ELF-1 (cell line): ENCODE data around the gene EPYC.
"Not testable (repeated sequence)": the region's sequence is repeated elsewhere in the genome, so short reads cannot be mapped to it uniquely, and the experiment has no call there.

Experiments used
- DNase-seq: peaks from one replicate; pipeline ENCODE4 v3.0.0-alpha.2; 2016; ENCODE audit warnings: low read depth, low spot score

Gene EPYC

GRCh38 chr12:90991952-90992465 is 12.8 kb downstream of the EPYC start:
- peak; percentile 41 for DNase-seq

- DNase-seq, result no peak
Observed at GRCh38 chr12:90990611-90991010, 14.2 kb downstream of the EPYC start.

GRCh38 chr12:90989686-90990111 is 15.1 kb downstream of the EPYC start:
- DNase-seq, result no peak

GRCh38 chr12:90987520-90987919 is 17.3 kb downstream of the EPYC start:
- no peak for DNase-seq

GRCh38 chr12:90987101-90987500 is 17.7 kb downstream of the EPYC start:
- DNase-seq, result no peak

- DNase-seq, result not testable (repeated sequence)
Observed at GRCh38 chr12:90985331-90985730, 19.4 kb downstream of the EPYC start.

- DNase-seq, result peak; percentile 46
Observed at GRCh38 chr12:90984114-90984513, 20.7 kb downstream of the EPYC start.

- no peak for DNase-seq
Observed at GRCh38 chr12:90982170-90982569, 22.6 kb downstream of the EPYC start.

GRCh38 chr12:90979951-90980350 is 24.8 kb downstream of the EPYC start:
- DNase-seq, result no peak

- no peak for DNase-seq
Observed at GRCh38 chr12:90979019-90979418, 25.8 kb downstream of the EPYC start.

GRCh38 chr12:90978117-90978770 is 26.5 kb downstream of the EPYC start:
- DNase-seq, result peak; percentile 75

- no peak for DNase-seq
Observed at GRCh38 chr12:90977224-90977623, 27.5 kb downstream of the EPYC start.

GRCh38 chr12:90974286-90974685 is 30.5 kb downstream of the EPYC start:
- no peak for DNase-seq

- DNase-seq, result no peak
Observed at GRCh38 chr12:90972226-90972625, 32.5 kb downstream of the EPYC start.

- DNase-seq, result no peak
Observed at GRCh38 chr12:90970911-90971310, 33.9 kb downstream of the EPYC start.

- DNase-seq, result no peak
Observed at GRCh38 chr12:90970471-90970870, 34.3 kb downstream of the EPYC start.

GRCh38 chr12:90969851-90970250 is 34.9 kb downstream of the EPYC start:
- DNase-seq, result no peak

- no peak for DNase-seq
Observed at GRCh38 chr12:90969346-90969745, 35.4 kb downstream of the EPYC start.

- DNase-seq, result no peak
Observed at GRCh38 chr12:90965204-90965603, 39.6 kb downstream of the EPYC start.

GRCh38 chr12:90964616-90965015 is 40.2 kb downstream of the EPYC start:
- no peak for DNase-seq

- no peak for DNase-seq
Observed at GRCh38 chr12:90963946-90964345, 40.8 kb downstream of the EPYC start.

- no peak for DNase-seq
Observed at GRCh38 chr12:90961154-90961553, 43.6 kb downstream of the EPYC start.

GRCh38 chr12:90959538-90960139 is 45.1 kb downstream of the EPYC start:
- DNase-seq, result no peak
